Measurements from ENCODE around the gene DEDD. TPM values are rescaled to one million over a fixed set of nuclear protein-coding genes. Genes with fewer than 3 reads are reported as not detected.
A peak's percentile ranks its signal among the peaks of the same experiment; 100 is the strongest.

Gene DEDD
- total and polyA plus RNA-seq, 2 of the 13 experiments (the other 11 are each of a cell fraction or from before 2014, with no cell fraction given): 12.6 to 27.8 TPM

DNA sequence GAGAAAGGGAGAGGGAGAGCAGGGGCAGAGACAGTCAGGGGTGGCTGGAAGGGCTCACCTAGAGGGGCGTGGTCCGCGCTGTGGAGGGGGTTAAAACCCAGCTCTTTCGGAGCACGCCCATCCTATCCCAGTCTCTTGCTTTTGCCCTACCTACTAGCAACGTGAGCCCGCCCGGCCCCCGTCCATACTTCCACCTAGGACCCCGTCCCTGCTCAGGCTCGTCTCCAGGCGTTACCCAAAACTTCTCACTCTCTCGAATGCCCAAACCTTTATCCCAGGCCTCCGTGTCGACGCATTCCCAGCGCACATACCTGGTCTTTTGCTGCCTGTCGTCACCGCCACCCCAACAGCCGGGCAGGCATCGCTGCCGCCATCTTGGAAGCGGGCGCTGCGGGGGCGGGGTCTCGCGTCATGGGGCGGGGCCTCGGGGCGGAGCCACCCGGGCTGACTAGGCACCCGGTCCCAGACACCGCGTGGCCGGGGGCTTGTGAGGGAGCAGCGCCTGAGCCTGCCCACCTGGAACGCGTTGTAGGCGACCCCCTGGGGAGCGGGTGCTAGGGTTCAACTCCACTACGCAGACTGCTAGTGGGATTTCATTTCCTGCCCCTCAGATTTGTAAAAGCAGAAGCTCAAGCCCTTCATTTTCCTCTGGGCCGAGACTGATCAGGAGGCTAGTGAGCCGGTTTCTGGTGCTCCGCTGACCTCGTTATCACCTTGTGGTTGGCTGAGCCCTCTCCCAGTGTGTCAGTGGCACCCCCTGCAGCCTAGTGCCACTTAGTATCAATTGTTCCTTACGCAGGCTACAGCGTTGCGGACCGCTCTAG is 44.9 kb upstream of the DEDD start, which contains the start of gene B4GALT3 (continued):
- TF ChIP-seq ARID3A (IDR thresholded peaks at IDR 0.05; ENCODE audit: low read depth, low read length) (0 out of 2 replicates have a peak, but pooled peaks have one; percentile 13), HINFP (CRISPR knock-in tag; IDR thresholded peaks at IDR 0.05; ENCODE audit: low read depth) (peak; percentile 60; the same call in 1 of the 2 replicates), KLF11 (CRISPR knock-in tag; IDR thresholded peaks at IDR 0.05) (peak; percentile 67; the same call in 1 of the 2 replicates), POLR2A (IDR thresholded peaks at IDR 0.05; ENCODE audit: insufficient read depth in 1 of 2, low read depth in 2 of 2, low read length in 2 of 2) (peak; percentile 96 to 99), RFX5 (IDR thresholded peaks at IDR 0.05; ENCODE audit: low read depth, low read length) (no peak), NFKB2 (CRISPR knock-in tag; IDR thresholded peaks at IDR 0.05; ENCODE audit: borderline replicate concordance) (peak; percentile 88; the same call in 1 of the 2 replicates), MXD3 (CRISPR knock-in tag; IDR thresholded peaks at IDR 0.05) (peak; percentile 90), ZNF17 (CRISPR knock-in tag; IDR thresholded peaks at IDR 0.05) (no peak), PHF5A (CRISPR knock-in tag; IDR thresholded peaks at IDR 0.05; ENCODE audit: low read depth, unreplicated experiment) (peak; percentile 37), MTERF4 (CRISPR knock-in tag; IDR thresholded peaks at IDR 0.05) (no peak), SAFB2 (CRISPR knock-in tag; IDR thresholded peaks at IDR 0.05; ENCODE audit: borderline replicate concordance, low read depth) (peak; percentile 86), ZNF792 (CRISPR knock-in tag; IDR thresholded peaks at IDR 0.05) (peak; percentile 41; the same call in 1 of the 2 replicates), ZSCAN9 (CRISPR knock-in tag; IDR thresholded peaks at IDR 0.05; ENCODE audit: borderline replicate concordance) (peak; percentile 78; the same call in 1 of the 2 replicates), CBX5 (CRISPR knock-in tag; IDR thresholded peaks at IDR 0.05; ENCODE audit: borderline replicate concordance) (peak; percentile 61; the same call in 1 of the 2 replicates), HNF4G (IDR thresholded peaks at IDR 0.05; ENCODE audit: borderline replicate concordance, low read depth, low read length) (no peak), HNF4G (CRISPR knock-in tag; IDR thresholded peaks at IDR 0.05; ENCODE audit: borderline replicate concordance, low read depth) (no peak), PRMT3 (CRISPR knock-in tag; IDR thresholded peaks at IDR 0.05; ENCODE audit: borderline replicate concordance, low read depth) (no peak)
- TF ChIP-seq, protein P1, sequence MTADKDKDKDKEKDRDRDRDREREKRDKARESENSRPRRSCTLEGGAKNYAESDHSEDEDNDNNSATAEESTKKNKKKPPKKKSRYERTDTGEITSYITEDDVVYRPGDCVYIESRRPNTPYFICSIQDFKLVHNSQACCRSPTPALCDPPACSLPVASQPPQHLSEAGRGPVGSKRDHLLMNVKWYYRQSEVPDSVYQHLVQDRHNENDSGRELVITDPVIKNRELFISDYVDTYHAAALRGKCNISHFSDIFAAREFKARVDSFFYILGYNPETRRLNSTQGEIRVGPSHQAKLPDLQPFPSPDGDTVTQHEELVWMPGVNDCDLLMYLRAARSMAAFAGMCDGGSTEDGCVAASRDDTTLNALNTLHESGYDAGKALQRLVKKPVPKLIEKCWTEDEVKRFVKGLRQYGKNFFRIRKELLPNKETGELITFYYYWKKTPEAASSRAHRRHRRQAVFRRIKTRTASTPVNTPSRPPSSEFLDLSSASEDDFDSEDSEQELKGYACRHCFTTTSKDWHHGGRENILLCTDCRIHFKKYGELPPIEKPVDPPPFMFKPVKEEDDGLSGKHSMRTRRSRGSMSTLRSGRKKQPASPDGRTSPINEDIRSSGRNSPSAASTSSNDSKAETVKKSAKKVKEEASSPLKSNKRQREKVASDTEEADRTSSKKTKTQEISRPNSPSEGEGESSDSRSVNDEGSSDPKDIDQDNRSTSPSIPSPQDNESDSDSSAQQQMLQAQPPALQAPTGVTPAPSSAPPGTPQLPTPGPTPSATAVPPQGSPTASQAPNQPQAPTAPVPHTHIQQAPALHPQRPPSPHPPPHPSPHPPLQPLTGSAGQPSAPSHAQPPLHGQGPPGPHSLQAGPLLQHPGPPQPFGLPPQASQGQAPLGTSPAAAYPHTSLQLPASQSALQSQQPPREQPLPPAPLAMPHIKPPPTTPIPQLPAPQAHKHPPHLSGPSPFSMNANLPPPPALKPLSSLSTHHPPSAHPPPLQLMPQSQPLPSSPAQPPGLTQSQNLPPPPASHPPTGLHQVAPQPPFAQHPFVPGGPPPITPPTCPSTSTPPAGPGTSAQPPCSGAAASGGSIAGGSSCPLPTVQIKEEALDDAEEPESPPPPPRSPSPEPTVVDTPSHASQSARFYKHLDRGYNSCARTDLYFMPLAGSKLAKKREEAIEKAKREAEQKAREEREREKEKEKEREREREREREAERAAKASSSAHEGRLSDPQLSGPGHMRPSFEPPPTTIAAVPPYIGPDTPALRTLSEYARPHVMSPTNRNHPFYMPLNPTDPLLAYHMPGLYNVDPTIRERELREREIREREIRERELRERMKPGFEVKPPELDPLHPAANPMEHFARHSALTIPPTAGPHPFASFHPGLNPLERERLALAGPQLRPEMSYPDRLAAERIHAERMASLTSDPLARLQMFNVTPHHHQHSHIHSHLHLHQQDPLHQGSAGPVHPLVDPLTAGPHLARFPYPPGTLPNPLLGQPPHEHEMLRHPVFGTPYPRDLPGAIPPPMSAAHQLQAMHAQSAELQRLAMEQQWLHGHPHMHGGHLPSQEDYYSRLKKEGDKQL (CRISPR knock-in tag; IDR thresholded peaks at IDR 0.05; ENCODE audit: low read depth): no peak

All from HepG2 (cell line).